ENCODE measurements around the gene DENND1A. TPM values are rescaled to one million over a fixed set of nuclear protein-coding genes. Genes with fewer than 3 reads are reported as not detected.

Gene DENND1A
- total RNA-seq, 1 donor from 2014 or later, result 15.4 TPM

DNA sequence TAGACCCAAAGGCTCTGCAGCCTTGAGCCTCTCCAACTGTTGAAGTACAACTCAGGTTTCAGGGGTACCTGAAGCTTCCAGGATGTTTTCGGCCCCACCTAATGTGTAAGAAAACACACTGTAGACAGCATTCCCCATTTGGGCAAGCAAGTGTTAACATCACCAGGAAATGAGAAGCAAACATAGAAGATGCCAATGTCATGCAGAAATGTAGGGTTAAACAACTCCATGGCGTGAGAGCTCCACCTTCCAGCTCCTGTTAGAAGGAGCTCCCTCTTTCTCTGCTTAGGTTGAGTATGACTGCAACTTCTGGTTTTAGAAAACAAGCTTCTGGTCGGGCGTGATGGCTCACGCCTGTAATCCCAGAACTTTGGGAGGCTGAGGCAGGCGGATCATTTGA lies 31.0 kb upstream of the DENND1A start:
- peaks cover 36% of the 10 kb centered on the region for H3K27me3 ChIP-seq
- no peak for DNase-seq
- no peak for ATAC-seq
- no peak overlapping the region for H3K27ac ChIP-seq
- no peaks in the 10 kb centered on the region for H3K36me3 ChIP-seq
- no peaks in the 10 kb centered on the region for H3K4me1 ChIP-seq
- TF ChIP-seq, protein P1, sequence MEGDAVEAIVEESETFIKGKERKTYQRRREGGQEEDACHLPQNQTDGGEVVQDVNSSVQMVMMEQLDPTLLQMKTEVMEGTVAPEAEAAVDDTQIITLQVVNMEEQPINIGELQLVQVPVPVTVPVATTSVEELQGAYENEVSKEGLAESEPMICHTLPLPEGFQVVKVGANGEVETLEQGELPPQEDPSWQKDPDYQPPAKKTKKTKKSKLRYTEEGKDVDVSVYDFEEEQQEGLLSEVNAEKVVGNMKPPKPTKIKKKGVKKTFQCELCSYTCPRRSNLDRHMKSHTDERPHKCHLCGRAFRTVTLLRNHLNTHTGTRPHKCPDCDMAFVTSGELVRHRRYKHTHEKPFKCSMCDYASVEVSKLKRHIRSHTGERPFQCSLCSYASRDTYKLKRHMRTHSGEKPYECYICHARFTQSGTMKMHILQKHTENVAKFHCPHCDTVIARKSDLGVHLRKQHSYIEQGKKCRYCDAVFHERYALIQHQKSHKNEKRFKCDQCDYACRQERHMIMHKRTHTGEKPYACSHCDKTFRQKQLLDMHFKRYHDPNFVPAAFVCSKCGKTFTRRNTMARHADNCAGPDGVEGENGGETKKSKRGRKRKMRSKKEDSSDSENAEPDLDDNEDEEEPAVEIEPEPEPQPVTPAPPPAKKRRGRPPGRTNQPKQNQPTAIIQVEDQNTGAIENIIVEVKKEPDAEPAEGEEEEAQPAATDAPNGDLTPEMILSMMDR (IDR thresholded peaks at IDR 0.05), result no peak
- H3K4me3 ChIP-seq, result no peak overlapping the region
- no peaks in the 10 kb centered on the region for H3K9me3 ChIP-seq
- intact Hi-C loops (cut with DNase I), result no loop called here

DNA sequence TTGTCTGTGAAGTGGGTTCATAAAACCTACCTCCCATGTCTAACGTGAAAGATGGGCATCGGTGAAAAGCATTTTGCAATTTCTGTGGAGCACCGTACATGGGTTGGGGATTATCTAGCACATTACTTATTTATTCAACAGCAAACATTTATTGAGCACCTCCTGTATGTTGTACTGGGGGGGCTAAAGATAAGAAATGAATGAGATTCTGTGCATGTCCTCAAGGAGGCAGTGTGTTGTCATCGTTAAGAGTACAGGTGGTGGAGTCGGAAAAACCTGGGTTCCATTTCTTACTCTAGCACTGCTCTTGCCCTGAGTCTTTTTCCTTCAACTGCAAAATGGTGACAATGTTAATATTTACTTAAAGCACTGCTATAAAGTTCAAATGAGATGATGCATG lies 30.4 kb upstream of the DENND1A start:
- Histone ChIP-seq H3K4me1 (no peaks in the 10 kb centered on the region), H3K36me3 (no peaks in the 10 kb centered on the region), H3K27ac (no peak overlapping the region), H3K27me3 (peaks cover 36% of the 10 kb centered on the region), H3K9me3 (no peaks in the 10 kb centered on the region), H3K4me3 (no peak overlapping the region)
- TF ChIP-seq, protein P1 (IDR thresholded peaks at IDR 0.05), result no peak
- ATAC-seq (no peak), DNase-seq (no peak)
- intact Hi-C loops (cut with DNase I), result no loop called here

DNA sequence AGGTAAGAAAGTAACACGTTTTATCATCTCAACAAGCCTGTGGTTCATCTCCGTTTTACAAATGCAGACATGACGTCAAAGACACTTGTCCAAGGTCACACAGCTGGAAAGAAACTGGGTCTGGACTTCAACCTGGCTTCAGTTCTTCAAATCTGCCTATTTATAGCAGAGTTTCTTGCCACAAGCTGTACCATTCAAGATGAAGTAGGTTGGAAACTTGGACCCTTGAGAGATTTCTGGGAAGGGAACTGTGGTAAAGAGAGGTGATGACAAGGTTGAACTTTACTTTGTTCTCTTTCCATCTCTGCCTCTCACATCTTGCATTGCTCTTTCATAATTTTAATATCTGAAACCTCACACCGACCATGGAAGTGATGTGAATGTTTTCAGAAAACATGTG lies 29.9 kb upstream of the DENND1A start:
- Histone ChIP-seq H3K4me3 (no peak overlapping the region), H3K9me3 (no peaks in the 10 kb centered on the region), H3K27me3 (peaks cover 36% of the 10 kb centered on the region), H3K36me3 (no peaks in the 10 kb centered on the region), H3K4me1 (no peaks in the 10 kb centered on the region), H3K27ac (no peak overlapping the region)
- TF ChIP-seq, protein P1 (IDR thresholded peaks at IDR 0.05), result no peak
- ATAC-seq (no peak), DNase-seq (no peak)
- intact Hi-C loops (cut with DNase I), result no loop called here

DNA sequence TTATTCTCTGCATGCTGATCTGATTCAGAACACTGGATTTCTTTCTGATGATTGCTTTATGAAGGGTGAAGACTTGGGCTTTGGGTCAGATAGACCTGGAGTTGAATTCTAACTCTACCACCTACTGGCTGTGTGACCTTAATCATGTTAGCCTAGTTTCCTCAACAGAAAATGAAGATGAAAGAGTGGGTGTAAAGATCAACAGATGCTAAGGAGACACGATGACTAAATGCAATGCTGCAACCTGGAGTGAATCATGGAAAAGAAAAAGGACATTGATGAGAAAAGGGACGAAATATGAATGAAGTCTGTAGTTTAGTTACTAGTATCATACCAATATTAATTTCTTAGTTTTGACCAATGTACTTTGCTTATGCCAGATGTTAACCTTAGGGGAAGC lies 27.8 kb upstream of the DENND1A start:
- Histone ChIP-seq H3K27ac (no peak overlapping the region), H3K36me3 (no peaks in the 10 kb centered on the region), H3K4me1 (no peaks in the 10 kb centered on the region), H3K9me3 (no peaks in the 10 kb centered on the region), H3K4me3 (no peak overlapping the region), H3K27me3 (peaks cover 46% of the 10 kb centered on the region)
- TF ChIP-seq, protein P1 (IDR thresholded peaks at IDR 0.05), result no peak
- ATAC-seq, result no peak
- intact Hi-C loops (cut with DNase I), result no loop called here
- DNase-seq, result no peak

DNA sequence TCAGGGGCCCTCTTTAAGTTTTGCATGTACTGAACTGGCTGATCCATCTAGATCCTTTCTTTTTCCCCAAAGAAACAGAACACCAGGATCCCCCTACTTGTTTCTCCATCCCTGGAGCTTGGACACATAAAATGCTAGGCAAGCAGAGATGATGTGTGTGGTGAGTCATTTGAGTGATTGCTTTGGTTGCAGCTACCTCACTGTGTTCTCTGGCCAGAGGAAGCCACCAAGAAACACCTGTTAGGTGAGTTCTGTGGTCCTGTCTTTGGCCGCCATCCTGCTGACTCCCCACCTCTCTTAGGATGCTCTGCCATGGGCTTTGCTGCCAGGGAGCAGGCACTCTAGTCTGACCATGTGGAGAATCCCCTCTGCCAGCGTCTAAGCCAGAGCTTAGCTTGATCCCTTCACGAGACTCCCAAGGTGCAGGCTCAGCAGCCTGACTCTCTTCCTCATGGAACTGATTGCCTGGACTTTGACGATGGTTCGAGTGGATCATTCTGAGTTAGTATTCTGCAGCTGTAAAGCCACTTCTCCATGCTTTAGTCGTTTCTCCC lies 27.3 kb upstream of the DENND1A start:
- Histone ChIP-seq H3K27ac (no peak overlapping the region), H3K27me3 (peaks cover 46% of the 10 kb centered on the region), H3K4me1 (no peaks in the 10 kb centered on the region), H3K4me3 (no peak overlapping the region), H3K36me3 (no peaks in the 10 kb centered on the region), H3K9me3 (no peaks in the 10 kb centered on the region)
- ATAC-seq (no peak), DNase-seq (no peak)
- intact Hi-C loops (cut with DNase I), result no loop called here
- TF ChIP-seq, protein P1 (IDR thresholded peaks at IDR 0.05), result no peak

DNA sequence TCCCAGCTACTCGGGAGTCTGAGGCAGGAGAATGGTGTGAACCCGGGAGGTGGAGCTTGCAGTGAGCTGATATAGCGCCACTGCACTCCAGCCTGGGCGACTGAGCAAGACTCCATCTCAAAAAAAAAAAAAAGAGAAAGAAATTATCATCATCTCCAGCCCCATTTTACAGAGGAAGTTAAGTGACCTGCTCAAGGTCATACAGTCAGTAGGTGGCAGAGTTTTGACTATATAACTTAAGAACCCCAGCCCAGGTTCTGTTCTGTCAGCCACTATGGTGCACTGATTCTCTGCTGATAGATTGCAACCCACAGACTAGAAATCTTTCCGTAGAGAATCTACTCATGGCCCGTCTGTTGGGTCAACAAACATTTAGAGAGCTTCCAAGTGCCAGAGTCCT lies 25.7 kb upstream of the DENND1A start:
- H3K27me3 ChIP-seq, result peaks cover 45% of the 10 kb centered on the region
- H3K9me3 ChIP-seq, result no peaks in the 10 kb centered on the region
- intact Hi-C loops (cut with DNase I), result no loop called here
- ATAC-seq (no peak), DNase-seq (no peak)
- H3K4me3 ChIP-seq, result no peak overlapping the region
- H3K27ac ChIP-seq, result no peak overlapping the region
- TF ChIP-seq, protein P1 (IDR thresholded peaks at IDR 0.05), result no peak
- no peaks in the 10 kb centered on the region for H3K36me3 ChIP-seq
- H3K4me1 ChIP-seq, result no peaks in the 10 kb centered on the region

All from upper lobe of right lung (tissue), 1 donor.